NCI-H2171 (cell line): ENCODE data around the gene DDX10.

Source experiments
- DNase-seq: peaks from one replicate; lab custom pipeline; 2025; lab: John Stamatoyannopoulos, UW

Gene DDX10

DNA sequence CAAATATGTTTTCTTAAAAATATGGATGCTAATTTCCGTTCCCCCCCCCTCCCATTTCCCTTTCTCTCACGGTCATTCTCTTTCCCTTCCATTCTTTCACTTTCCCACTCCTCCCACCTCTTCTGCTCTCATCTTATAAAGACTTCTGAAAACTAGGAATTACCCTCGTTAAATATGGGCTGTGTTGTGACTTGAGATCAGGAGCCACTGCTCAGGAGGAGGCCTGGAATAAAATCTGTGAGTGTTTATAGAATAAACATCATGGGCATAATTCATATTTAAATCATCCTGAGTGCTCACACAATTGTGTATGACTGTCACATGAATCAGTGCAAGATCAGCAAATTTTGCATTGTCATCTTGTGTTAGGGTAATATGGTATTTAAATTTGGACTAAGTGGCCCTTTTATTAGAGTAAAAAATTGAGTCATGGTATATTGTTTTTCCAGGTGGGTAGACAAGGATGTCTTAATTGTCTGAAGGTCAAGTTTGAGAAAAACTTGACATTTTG is 208.0 kb downstream of the DDX10 start:
- no peak for DNase-seq

DNA sequence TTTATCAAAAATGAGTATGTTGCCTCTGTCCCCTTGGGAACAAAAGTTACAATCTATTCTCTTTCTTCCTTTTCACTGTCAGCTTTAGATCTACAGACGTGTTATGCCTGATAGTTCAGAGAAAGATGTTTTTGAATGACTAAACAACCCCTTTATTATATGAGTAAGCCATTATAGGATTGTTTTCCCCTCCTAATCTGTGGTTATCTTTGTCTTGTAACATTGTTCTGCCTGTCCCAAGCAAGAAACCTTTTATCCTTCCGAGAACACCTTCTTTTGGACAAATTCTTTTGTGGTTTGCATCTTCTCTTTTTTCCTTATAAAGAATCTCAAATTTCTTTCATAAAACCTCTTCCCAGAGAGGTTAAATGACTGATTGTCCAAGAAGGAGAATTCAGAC is 208.4 kb downstream of the DDX10 start:
- DNase-seq = no peak

DNA sequence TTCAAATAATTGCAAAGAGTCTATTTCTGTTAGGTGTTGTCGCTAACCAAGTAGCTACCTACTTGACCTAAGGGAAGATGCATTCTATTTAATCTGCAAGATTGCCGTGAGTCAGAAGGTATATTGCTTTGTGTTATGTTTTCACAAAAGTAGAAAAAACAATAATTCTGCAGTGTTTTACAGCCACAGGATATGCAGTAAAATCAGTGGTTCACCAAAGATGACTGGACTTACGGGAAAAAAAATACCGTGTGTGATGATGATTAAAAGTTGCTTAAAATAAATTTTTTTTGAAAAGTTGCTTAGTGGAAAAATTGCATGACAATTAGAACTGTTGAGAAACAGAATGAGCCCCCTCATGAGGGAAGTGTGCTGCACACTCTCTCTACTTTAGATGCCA is 209.1 kb downstream of the DDX10 start:
- DNase-seq = no peak

DNA sequence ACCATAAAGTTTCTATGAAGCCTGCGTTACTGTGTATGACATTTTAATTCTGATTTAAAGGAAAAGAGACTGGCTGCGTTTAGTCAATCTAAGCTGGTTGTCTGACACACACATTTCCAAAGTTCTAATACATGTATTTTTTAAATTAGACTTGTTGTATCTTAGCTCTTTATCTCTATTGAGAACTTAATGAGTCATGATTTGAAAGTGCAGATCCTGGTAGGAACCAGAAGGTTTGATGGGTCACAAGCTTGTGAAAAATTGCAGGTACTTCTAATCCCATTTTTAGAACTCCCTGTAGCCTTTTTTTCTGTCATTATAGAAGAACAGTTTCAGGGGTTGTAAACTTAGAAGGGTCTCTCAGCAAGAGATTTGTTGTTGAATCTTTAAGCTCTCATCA is 210.3 kb downstream of the DDX10 start:
- DNase-seq = no peak

DNA sequence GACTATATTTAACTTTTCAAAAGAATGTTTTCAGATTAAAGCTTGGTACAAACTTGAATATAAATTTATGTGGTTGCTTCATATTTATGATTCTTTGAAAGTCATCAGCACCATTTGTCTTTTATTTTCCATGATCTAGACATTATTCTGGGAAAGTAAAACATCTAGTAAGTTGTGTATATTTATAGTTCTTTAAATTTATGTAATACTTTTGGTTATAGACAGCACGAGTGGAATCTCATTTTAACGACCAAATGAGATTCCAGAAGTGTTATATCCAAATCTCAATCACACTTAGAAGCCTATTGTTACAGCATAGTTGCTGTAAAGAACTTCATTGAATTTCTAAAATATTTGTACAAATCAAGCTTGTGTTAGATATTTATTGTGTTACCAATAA is 212.3 kb downstream of the DDX10 start:
- no peak for DNase-seq

DNA sequence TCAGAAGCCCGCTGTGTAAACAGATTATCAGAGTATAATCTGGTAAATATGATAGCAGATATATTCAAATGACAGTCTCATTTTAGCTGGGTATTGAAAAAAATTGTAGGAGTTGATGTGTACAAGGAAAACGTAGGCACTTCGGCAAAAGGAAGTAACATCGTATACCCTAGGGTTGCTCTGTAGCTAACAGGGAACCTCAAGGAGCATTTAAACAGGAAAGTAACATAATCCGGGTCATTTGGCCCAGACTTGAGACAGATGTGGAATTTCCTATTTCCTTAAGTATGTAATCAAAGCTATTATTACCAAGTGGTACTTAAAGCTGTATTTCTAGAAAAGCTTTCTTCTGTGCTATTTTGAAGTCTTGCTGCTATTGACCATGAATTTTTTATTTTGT is 215.6 kb downstream of the DDX10 start:
- DNase-seq = no peak

DNA sequence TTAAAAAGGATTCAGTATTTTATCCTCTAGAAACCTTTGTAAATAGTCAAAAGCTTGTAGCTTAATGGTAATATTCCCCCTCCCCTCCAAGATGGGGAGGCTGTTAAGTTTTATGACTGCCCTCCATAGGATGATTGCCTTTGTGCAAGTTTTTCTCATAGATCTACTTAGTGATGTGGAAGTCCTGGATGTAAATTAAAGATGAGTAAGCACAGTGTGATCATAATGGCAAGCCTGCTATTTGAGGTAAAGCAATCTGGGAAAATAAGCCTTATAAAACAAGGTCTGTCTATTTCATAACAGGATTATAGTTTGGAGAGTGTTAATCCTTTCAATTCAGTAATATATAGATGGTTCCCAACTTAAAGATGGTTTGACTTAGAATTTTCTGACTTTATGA is 216.3 kb downstream of the DDX10 start:
- no peak for DNase-seq

DNA sequence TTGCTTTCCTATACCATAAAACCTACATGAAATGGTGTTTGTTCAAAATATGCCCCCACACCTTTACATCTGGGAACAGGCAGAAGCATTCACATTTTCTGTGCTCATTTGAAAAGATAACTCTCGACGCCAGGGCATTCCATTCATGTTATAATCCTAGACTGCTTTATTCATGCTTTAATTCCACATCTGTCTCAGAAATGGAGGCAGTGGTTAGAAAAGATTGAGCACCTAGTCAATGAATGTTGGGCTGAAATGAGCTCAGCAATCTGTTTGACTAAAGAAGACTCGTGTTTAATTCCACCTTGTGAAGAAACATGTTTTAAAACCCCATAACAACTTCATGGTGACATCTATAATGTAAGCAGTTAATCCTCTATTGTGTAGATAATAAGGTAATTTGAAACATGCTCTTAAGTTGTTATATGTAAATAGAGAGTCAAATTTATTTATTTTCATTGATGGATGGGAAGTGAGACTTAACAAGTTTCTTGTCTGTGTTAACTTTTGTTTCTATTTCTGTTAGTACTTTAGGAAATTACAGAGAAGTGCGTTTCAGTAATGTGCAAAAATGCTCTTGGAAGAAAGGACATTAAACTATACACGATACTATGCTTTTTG is 217.5 kb downstream of the DDX10 start:
- DNase-seq = no peak

DNA sequence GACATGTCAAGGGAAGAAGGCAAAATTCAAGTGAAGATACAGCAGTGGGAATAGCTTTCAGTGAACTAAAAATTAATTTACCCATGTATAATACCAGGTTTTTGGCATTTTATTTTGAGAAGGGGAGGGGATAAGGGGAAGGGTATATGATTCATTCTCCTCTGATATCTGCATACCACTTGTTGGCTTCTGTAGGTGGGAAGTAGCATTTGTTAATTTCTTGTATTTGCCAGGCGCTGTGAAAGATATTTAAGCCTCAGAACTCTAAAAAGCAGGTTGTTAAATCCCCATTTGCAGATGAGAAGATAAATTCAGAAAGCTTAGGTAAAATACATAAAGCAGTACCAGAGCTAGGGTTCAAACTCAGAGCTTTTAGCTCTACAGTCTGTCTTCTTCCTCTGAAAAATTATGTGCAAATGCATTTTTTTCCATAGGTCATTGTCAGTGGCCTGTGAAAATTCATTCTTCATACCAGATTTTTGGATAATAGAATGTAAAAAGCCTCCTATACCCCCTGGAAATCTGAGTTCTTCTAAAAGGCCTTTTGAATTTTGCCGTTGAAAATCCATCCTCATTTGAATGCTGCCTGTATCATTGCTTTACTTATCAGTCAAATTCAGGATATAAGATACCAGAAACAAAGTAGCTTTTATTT is 221.3 kb downstream of the DDX10 start:
- no peak for DNase-seq

DNA sequence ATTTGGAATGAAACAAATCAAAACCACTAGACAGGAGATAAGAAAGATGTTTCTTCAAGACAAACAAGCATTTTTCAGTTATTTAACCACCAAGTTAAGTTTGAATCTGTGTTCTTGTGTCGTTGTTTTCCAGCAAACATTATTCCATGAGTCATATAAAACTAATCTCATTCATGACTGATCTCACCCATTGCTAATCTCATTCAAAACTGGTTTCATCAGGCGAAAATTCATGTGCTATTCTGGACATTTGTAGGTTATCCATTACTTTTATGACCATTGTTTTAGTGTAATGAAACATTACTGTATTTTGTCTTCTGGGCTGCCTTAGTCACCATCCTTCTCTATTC is 221.8 kb downstream of the DDX10 start:
- DNase-seq = no peak

DNA sequence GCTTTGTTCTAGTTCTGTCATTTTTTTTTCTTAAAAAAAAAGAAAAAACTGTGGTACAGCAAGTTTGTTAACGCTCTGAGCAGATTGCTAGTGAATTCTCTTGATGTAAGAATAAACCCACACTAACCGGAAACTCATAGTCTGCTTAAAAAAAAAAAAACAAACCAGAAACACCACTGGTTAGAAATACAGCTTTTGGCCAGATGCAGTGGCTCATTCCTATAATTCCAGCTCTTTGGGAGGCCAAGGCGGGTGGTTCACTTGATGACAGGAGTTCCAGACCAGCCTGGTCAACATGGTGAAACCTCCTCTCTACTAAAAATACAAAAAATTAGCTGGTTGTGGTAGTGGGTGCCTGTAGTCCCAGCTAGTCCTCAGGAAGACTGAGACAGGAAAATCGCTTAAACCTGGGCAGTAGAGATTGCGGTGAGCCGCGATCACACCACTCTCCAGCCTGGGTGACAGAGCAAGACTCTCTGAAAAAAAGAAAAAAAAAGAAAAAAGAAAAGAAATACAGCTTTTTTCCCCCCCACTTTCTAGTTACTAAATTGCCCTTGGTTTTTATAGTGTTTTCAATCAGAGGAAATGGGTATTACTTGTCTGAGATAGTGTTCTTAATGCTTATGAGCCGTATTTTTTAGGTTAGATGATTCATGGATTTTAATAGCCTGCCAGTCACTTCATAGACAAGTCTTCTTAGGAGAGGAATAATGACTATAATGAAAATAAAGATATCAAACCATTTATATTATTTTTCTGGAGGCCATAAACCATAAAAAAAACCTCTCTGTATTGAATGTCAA is 222.8 kb downstream of the DDX10 start:
- DNase-seq = no peak

DNA sequence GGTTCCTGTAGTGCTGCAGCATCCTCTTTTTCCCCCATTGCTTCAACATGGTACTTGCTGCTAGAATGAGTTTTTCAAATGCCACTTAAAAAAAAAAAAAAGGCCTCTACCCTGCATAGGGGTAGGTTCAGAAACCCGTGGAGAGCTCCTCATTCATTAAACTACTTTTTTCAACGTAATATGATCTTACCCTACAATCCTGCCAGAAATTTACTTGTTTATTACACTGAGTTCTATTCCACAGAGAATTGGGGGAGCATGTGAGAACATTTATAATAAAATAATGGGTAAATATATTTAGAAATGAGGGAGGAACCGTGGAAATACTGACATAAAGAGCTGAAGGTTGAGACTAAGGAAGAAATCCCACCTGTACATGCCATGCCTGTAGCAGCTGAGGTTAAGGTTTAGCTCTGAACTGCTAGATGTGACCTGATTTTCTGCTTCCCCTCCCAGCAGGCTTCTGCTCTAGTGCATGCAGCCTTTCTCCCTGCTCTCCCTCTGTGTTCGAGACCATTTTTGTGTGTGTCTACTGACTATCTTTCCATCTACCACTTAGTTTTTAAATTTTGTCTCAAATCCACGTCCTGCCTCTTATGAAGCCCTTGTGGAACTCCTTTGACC is 225.7 kb downstream of the DDX10 start:
- peak; percentile 81 for DNase-seq

DNA sequence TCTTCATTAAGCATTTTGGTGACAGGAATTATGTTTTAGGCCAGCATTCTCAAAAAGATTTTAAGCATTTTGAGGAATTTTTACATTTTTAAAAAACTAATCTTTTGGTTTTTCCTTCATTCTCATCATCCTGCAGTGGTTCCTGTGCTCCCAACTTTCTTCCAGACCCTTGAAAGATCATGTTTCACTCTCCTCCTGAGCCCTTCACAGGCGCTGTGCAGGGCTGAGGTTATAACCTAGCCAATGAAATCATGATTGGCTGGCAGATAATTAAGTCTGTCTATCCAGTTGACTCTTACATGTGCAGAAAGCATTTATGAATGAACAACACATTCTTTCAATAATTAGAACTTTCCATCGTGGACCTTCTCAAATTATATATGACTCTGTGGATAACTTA is 226.3 kb downstream of the DDX10 start:
- peak; percentile 31 for DNase-seq

DNA sequence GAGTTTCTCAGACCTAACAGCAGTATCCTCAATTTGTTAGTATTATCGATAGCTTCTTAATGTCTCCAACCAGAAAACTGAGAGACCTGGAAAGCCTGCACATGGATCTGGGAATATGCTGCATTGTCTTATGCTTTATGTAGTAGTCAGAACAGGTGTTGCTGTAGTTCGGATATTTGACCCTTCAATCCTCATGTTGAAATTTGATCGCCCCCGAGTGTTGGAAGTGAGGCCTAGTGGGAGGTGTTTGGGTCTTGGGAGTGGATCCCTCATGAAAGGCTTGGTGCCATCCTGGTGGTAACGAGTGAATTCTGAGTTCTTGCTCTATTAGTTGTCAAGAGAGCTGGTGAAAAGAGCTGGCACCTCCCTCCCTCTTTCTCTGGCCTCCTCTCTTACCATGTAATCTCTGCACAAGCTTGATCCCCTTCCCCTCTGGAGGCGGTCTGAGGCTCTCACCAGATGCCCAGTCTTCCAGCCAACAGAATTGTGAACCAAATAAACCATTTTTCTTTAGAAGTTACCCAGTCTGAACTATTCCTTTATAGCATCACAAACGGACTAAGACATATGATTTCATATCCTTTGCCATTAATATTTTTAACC is 227.1 kb downstream of the DDX10 start:
- DNase-seq = peak; percentile 65

DNA sequence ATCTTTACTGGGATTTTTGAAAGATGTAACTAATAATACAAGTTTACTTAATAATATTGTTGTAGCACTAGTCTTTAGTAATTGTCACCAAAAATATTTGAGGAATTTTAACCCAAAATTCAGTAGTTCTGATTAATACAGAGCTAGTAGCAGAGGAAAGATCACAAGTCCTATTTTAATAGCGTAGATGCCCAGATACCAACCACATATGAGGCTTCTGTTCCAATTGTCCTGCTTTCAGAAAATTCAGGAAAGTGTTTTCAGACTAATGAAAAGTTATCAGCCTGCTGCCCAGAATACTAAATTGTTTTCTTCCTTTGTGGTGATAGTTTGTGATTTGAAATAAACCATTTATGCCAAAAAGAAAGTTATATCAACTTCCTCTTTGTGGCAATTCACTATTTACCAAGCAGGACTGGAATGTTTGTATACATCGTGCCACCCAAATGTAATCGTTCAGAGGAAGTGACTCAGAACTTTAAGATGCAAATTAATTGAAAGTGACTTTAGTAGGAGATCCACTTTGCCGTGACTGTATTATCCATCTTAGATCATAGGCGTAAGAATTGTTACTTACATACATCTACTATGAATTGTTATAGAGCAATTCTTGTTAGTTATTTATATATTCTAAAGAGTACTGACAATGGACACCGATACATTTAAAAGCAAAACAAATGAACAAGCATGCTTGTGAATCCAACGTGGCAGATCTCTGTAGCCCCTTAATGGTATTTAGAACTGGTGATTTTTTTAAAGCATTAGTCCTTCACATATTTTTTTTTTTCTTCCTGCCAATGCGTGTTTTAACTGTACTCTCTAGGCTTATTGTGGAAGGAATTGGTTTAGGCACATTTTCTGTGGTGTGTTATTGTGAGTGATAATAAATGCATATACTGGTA is 231.0 kb downstream of the DDX10 start:
- no peak for DNase-seq

DNA sequence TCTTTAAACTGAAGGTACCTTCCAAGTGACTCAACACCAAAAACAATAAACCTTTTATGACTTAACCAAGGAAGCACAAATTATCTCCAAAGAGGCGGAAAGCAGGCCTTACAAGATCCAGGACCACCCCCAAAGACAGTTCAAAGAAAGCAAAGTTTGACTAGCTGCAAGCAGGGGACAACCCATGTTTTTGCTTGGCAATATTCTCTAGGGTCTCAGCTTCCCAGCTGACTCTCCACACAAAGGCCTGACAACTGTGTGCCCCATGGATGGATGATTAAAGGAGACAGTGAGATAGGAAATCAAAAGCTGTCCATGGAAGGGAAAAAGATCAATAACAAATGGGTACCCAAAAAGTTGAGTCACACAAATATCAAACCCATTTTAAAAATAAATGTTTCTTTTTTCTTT is 232.2 kb downstream of the DDX10 start:
- no peak for DNase-seq

DNA sequence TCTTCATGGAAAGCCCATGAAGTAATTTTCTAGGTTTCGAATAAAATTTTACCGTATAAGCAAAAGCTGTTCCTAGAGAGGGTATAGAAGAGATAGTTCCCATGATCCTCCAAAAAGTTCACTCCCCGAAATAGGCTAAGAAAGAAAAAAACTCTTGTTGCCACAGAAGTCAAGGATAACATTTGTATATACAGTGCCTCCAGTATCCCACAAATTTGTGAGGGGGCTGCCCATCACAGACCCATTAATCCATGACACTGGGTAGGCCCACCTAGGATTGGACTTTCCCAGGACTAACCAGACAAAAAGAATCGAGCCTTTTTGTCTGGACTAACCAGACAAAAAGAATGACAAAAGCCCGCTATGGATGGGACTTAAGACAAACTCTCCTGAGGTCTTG is 233.0 kb downstream of the DDX10 start:
- no peak for DNase-seq

DNA sequence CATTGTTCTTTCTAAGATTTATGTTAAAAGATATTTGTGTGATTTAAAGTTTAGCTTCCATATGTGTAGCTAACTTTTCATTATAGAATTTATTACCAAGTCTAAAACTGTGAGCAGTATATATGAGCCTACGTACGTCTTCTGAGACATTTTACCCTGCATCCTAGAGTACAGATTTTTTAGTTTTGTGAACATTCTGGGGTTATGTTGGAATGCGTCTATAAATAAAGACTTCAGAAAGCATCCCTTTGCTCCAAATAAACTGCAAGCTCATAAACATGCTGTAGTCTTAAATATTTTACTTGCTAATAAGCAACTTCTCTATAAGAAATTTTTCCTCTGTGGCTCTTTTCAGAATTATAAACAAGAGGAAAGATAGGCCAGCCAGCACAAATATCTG is 236.5 kb downstream of the DDX10 start:
- no peak for DNase-seq

DNA sequence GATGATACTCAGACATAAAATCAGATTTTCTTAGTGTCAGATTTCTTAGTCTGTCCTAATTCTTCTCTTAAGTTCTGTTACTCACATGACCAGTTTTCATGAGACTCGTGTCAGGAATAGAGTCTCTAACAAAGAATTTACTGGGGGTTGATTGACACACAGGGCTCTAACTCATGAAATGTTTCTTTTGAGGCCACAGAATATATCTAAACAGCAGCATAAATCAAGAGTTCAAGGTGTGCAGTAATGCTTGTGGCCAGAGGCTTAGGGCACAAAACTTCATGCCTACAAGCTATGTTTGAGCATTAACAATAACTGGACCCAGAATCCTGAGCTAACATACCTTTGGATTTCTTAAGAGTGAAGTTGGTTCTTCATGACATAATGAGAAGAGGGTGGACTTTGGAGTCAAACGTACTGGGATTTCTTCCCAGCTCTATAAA is 237.2 kb downstream of the DDX10 start:
- no peak for DNase-seq

DNA sequence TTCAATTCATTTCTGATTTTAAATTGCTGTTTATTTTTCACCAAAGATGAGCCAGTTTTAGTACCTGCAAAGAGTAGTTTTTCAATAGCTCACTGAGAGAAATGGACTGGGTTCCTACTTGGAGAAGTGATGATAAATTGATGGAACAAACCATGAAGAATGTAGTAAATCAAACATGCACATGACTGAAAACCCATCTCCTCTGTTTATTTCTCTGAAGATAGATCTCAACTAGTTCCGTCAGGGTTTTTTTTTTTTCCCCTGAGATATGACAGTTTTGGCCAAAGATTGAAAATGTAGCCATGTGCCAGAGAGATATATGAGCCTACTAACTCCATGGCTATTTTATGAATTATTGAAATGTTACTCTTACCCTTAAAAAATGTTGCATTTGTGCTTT is 239.6 kb downstream of the DDX10 start:
- no peak for DNase-seq

DNA sequence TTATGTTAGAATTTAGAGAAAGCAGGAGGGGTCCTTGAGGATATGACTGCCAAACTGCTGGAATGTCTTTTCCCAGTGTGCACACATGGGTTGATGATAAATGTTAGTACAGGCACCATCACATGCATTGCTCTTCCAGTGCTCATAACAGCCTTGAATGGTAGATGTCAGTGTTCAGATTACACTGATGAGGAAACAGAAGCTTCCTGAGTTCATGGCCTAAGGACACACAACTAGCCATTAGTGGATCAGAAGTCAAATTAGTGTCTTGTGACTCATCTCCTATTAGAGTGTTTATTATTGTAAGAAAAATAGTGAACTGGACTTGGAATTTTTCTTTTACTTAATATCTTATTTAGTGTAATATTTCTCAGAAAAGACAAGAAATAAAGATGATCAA is 241.5 kb downstream of the DDX10 start:
- DNase-seq = no peak
